HG02571 (cell line): ENCODE measurements around the gene DYNLT2B.
"Not testable (repeated sequence)": the region's sequence is repeated elsewhere in the genome, so short reads cannot be mapped to it uniquely, and the experiment has no call there.

Source experiments
- ATAC-seq: cut with Tn5 transposase; IDR thresholded peaks from one replicate; pipeline ENCODE4 v1.9.1; 2021; ENCODE audit warnings: mild to moderate bottlenecking, moderate library complexity; ENCODE audit not compliant: unreplicated experiment

Gene DYNLT2B

DNA sequence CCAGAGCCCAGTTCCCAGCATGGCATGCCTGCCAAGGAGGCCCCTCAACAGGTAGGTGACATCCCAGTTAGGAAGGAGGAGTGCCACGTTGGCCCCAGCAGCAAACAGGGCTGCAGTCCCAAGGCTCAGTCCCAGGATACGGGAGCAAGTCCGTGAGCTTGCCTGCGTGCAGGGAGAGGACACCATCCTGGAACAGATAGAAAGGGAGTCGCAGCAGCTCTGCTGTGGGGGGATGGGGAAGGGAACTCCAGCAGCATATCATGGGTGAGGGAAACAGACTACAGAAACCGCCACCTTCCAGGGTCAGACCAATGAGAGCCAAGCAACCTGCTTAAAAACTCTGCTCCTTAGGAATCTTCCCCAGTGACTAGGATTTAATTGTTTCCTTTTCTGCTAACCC, 9.4 kb upstream of the DYNLT2B start:
- ATAC-seq, result no peak

DNA sequence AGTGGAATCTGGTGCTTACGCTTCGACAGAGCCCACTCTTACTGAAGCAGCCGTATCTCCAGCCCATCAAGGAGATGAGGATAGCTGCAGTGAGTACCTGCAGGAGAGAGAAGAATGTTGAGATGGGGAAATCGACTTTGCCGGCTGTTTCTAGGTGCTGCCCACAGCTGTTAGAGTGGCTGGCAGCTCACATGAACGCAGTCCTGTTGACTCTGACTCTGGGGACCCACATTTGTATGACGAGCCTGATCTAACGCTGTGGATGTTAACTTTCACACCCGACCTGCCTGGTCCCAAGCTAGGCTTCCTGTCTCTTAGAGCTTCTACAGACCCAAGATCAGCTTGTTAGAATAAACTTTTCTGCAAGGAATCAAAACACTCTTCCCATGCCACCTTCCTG, 8.9 kb upstream of the DYNLT2B start:
- no peak for ATAC-seq

DNA sequence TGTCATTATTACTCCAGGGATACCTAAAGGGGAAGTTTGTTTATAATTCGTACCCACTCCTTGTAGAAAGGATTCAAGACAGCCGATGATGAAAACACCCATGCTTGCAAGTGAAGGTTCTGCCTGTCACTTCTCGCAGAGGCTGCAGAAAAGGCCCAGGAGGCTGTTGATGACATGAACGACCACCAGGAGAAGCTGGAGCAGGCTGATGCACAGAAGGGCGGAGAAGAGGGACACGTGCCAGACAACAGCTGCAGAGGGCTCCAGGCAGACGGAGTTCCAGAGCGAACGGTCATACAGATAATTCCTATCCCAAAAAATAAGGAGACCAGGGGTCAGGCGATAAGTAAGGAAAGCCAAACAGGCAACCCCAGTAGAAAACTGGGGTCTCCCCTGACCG, 5.7 kb upstream of the DYNLT2B start:
- ATAC-seq, result no peak

DNA sequence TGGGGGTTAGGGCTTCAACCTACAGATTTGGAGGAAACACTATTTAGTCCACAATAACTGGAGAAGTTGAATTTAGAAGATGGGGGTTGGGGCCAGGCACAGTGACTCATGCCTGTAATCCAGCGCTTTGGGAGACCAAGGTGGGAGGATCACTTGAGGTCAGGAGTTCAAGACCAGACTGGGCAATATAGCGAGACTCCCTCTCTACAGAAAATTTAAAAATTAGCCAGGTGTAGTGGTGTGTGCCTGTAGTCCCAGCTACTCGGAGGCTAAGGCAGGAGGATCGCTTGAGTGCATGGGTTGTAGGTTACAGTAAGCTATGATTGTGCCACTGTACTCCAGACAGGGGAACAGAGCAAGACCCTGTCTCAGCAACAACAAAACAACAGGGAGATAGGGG, 5.0 kb upstream of the DYNLT2B start:
- ATAC-seq, result no peak

DNA sequence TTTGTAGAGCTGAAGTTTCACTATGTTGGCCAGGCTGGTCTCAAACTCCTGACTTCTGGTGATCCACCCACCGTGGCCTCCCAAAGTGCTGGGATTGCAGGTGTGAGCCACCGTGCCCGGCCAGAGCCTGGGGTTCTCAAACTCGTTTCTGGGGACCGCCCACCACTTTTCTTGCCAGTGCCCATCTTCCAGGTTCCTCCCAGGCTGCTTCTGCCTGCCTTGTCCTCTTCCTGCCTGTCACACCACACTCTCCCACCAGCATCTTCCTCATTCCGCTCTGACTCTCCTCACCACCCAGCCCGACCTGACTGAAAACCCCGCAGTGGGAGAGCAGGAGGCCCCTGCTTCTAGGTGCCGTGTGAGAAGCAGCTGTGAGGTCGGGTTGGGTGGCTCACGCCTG, 3.1 kb upstream of the DYNLT2B start:
- ATAC-seq, result no peak

DNA sequence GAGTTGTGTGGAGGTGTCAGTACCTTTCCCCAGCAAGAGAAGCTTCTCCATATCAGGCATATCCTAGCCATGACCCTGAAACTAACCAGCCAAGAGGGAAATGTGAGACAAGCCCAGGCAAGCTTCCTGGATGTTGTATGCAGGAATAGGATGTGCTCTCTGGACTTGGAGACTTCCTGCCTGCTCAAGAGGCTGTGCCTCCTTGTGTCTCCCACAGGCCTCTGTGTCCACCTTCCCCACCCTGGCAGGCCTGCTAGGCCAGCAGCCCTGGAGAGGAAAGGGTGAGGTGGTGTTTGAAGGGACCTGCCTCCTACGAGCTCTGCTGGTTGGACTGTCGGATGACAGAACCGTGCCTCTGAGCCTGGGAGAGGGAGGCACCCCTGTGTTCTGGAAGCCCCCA, 2.1 kb upstream of the DYNLT2B start:
- no peak for ATAC-seq

DNA sequence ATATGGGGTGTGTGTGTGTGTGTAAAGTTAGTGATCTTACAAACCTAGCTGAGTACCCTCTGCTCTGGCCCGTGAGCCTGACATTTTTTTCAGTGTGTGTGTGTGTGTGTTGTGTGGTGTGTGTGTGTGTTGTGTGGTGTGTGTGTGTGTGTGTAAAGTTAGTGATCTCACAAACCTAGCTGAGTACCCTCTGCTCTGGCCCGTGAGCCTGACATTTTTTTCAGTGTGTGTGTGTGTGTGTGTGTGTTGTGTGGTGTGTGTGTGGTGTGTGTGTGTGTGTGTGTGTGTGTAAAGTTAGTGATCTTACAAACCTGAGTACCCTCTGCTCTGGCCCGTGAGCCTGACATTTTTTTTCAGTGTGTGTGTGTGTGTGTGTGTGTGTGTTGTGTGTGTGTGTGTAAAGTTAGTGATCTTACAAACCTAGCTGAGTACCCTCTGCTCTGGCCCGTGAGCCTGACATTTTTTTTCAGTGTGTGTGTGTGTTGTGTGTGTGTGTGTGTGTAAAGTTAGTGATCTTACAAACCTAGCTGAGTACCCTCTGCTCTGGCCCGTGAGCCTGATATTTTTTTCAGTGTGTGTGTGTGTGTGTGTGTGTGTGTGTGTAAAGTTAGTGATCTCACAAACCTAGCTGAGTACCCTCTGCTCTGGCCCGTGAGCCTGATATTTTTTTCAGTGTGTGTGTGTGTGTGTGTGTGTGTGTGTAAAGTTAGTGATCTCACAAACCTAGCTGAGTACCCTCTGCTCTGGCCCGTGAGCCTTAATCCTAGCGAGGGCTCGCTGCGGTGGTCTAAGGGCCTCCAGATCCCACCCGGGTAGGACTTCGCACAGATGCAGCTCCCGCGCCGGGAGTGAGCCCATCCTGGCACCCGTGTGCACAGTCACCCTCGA, 997 bp downstream of the DYNLT2B start:
- not testable (repeated sequence) for ATAC-seq

DNA sequence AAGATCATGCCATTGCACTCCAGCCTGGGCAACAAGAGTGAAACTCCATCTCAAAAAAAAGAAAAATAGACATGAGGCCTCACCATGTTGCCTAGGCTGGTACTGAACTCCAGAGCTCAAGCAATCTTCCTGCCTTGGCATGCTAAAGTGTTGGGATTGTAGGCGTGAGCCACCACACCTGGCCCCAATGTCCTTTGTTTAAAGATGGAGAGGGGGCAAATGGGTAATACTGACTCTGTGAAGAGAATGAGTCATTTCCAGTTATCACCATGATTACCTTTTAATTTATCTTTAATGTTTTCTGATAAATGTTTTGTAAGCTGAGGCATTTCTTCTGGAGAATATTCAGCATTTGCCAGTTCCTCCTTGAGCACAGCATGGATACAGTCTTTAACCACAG, 2.2 kb downstream of the DYNLT2B start:
- ATAC-seq, result no peak

DNA sequence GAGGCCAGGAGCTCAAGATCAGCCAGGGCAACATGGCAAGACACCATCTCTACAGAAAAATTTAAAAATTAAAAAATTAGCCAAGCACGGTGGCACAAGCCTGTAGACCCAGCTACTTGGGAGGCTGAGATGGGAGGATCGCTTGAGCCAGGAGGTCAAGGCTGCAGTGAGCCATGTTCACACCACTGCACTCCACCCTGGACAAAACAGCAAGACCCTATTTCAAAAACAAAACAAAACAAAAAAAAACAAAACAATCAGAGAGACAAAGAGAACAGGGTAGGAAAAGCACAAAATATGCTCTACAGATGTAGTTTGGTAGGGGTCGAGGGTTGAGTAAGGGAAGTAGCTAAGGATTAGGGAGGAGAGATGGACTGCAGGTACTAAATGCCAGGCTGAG, 3.4 kb downstream of the DYNLT2B start:
- no peak for ATAC-seq

DNA sequence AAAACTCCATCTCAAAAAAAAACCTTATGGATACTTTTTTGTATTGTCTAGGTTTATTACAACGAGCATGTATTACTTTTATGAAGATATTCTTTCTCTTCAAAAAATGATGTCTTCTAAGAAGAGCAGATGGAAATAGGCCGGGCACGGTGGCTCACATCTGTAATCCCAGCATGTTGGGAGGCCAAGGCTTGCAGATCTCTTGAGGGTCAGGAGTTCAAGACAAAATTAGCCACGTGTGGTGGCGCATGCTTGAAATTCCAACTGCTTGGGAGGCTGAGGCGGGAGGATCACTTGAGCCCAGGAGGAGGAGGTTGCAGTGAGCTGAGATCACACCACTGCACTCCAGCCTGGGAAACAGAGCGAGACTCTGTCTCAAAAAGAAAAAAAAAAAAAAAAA, 4.0 kb downstream of the DYNLT2B start:
- not testable (repeated sequence) for ATAC-seq

DNA sequence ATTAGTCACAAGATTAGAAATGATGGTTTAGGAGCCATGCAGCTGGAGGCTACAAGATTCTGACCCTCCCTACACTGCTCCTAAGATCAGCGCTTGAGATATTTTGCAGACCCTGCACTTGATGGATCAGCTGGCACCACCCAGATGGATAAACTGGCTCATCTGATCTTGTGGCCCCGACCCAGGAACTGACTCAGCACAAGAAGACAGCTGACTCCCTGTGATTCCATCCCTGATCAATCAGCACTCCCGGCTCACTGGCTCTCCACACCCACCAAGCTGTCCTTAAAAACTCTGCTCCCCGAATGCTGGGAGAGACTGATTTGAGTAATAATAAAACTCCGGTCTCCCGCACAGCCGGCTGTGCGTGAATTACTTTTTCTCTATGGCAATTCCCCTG, 15.1 kb downstream of the DYNLT2B start:
- not testable (repeated sequence) for ATAC-seq

DNA sequence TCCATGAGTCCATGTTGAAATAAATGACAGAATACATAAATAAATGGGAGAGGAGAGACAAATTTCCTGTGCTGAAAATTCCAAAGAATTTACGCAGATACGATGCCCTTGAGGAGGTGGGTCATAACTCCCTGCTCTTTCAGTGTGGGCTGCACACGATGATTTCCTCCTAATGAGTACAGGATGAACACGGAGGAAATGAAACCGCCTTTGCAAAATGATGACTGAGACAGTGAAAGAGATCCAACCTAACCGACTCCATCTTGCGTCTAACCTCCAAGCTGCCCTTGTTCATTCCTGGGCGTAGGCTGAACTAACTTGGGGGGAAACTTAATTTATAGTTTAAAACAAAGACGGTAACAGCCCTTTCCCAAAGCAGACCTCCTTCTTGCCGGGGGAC, 15.5 kb downstream of the DYNLT2B start:
- not testable (repeated sequence) for ATAC-seq

DNA sequence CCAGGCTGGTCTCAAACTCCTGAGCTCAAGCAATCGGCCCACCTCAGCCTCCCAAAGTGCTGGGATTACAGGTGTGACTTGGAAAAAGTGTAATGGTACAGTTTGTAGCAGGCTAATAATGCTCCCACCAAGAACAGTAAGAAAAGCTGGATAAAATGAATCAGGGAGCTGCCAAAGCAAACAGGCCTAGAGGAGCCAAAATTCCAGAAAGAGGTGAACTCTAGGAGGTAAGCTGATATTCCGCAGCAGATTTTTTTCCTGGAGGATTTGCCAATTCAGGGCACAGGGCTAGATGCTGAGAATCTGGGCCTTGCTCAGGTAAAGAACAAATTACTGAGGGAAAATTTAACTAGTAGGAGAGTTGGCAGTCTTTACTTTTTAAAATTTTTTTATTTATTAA, 19.5 kb downstream of the DYNLT2B start:
- no peak for ATAC-seq

DNA sequence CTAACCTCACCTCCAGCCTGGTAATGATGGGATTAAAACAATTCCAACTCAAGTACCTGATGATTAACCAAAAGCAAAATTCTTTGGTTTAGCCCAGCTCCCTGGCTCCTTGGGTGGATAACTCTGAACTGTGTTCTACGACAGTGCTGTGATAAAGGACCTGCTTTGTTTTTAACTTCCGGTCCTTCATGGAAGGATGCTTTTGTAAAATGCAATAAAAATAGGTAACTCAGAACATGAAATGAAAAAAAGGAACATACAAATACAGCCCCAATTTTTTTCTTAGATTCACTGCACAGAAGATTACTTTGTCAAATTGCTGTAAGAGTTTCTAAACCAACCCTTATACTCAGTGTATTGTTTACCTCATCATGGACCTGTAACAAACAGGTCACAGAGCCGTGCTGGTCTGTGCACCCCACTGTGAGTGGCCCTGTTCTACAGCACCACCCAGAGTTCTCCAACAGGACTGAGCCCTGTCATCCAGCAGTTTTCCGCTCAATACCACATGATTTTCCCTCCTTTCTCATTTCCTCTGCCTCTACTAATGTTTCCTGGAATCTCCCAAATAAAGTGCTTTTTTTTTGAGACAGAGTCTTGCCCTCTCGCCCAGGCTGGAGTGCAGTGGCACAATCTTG, 25.6 kb downstream of the DYNLT2B start:
- ATAC-seq, result no peak

DNA sequence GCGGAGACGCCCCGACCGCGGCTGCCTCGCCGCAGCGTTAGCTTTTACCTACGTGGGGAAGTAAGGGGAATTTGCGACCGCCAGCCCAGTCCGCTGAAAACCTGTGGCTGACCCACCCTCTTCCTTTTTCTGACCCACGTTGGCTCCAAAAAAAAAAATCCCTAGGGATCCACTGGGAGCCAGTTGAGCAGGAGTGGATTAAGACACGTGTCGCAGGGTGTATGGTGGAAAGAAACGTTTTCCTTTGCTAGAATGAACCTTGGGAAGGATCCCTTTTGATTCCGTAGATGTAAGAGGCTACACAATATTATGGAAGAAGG, 29.9 kb downstream of the DYNLT2B start:
- ATAC-seq, result no peak

DNA sequence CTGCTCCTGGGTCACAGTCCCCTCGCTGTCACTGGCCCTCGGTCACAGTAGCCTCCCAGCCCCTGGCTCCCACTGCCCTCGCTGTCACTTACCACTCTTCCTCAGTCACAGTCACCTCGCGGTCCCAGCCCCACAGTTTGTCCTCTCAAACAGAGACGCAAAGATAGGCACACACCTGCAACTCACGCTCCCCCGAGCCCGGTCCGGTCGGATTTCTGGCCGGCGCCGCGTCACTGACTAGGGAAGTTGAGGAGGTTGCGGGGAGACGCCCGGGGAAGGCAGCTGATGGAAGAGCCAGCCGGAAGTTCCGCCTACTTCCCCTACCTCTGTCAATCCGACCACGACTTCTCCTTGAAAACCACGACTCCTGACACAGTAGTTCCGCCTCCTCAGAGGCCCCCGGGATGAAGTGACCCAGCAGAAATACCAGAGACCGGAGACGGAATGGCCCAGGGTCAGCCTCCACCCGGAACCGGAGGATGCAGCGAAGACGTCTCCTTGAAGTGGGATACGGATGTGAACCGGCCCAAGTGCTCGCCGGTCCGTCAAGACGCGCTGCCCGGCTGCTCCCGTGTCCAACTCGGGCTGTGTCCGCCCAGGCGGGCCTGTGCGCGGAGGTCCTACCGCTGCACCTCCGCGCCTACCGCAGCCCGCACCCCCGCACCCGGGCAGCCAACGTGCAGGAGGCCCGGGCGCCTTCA, 30.4 kb downstream of the DYNLT2B start, which contains the start of gene PCYT1A:
Gene PCYT1A (minus strand): TSS at position 287 of the 701 bp plus-strand sequence. CDS start 17,195 bp downstream, outside the sequence.
- peak; percentile 83 for ATAC-seq

DNA sequence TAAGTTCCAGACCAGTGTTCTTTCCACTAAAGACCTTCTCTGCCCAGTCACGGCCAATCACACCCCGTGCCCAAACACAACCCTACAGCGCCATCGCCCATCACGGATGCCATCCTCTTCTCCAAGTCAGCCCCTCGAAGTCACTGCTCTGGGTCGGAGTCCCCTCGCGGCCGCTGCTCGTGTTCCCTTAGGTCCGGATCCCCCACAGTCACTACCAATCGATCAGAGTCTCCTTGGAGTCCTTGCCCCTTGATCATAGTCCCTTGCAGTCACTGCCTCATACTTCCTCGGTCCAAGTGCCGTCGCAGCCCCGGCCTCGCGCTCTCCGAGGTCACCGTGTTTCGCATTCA, 31.0 kb downstream of the DYNLT2B start:
- ATAC-seq, result no peak

DNA sequence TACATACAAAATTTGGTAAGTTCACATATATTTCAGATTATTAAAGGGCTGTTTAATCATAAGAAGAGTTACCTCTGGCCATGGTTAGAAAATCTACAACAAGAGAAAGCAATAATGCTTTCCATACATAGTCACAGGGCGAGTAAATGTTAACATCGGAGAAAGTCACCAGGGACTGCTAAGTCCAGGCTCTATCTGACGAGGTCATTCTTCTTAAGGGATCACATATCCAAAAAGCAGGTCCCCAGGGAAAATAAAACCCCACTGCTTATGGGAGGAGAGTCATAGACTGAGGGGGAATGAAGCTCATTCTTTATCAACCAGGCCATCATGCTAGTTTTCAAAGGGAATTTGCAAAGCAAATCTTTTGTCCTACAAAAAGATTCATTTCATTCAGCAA, 33.6 kb downstream of the DYNLT2B start:
- no peak for ATAC-seq

DNA sequence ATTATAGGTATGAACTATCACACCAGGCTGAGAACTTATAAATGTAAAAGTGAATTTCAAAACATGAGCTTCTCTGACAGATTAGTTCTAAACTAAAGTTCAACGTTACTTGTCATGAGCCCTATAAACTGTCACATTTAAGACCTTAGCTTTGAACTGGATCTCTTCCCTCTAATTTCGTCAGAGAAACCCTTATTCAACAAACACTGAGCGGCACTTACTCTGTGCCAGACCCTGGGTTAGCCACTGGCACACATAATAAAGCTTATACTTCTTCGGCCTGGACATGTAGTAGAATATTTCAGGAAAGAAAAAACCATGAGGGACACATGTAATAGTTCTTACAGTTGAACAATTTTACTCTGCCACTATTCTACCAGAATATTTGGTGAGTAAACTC, 36.1 kb downstream of the DYNLT2B start:
- ATAC-seq, result no peak

DNA sequence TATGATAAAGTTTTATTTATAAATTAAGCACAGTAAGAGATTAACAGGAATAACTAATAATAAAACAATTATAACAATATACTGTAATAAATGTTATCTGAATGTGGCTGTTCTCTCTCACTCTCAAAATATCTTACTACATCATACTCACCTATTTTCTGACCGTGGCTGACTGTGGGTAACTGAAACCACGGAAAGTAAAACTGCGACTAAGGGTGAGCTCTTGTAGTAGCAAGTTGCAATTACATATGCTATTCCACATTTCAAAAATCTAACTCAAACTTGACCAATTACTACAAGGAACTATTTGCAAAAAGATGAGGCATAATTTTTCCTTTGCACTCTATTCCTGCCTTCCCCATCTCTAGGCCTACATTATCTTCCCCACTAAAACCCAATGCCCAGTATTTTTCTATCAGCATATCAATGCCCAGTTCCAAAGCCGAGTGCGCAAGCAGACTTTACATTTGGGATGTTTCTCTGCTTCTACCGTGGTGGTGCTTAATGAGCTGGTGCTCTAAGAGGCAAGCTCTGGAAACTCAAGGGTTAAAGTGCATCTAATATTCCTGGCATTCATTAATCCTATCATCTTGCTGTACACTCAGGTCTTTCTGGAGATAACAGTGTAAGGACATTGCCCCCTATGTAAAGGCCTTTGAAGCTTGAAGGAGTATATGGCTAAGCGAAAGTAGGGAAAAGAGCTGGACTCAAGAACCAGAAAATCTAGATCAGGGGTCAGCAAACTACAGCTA, 37.2 kb downstream of the DYNLT2B start:
- no peak for ATAC-seq

DNA sequence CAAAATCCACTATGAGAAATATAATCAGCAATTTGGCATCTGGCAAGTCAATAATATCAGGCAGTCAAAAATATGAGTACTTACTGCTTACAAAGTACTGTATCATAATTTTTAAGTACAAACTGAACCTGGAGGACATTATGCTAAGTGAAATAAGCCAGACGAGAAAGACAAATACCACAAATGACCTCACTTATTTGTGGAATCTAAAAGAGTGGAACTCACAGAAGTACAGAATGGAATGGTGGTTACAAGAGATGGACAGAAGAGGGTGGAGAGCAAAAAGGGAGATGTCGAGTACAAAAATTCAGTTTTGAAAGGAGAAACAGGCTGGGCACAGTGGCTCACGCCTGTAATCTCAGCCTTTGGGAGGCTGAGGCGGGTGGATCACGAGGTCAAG, 42.9 kb downstream of the DYNLT2B start:
- ATAC-seq, result no peak
